Esophagus squamous epithelium (tissue), 5 donors: ENCODE results near the gene HP. TPM values are rescaled to one million over a fixed set of nuclear protein-coding genes. Genes with fewer than 3 reads are reported as not detected.
"Not testable (repeated sequence)": the region's sequence is repeated elsewhere in the genome, so short reads cannot be mapped to it uniquely, and the experiment has no call there.

Experiments
- DNase-seq: peaks from one replicate; lab custom pipeline; 2025; lab: John Stamatoyannopoulos, UW
- H3K27ac ChIP-seq, 4 donors: fragments of 200-600 bp; sonication (generic); one replicate each; pipeline ENCODE4 v1.5.1; 2016 to 2019; ENCODE audit warnings: mild to moderate bottlenecking in 1 of 4
- H3K27me3 ChIP-seq, 4 donors: fragments of 200-600 bp; sonication (generic); 1 replicate in 3 of 4; 2 replicates in 1 of 4; pipeline versions ENCODE4 v1.5.1 to v1.6.0; 2017 to 2021; ENCODE audit warnings: antibody characterized with exemption in 1 of 4
- H3K36me3 ChIP-seq, 3 donors: fragments of 200-600 bp; sonication (generic); one replicate each; pipeline ENCODE4 v1.5.1; 2016 to 2019
- H3K4me1 ChIP-seq, 3 donors: fragments of 200-600 bp; sonication (generic); one replicate each; pipeline ENCODE4 v1.5.1; 2017 to 2019
- H3K4me3 ChIP-seq, 4 donors: fragments of 200-600 bp; sonication (generic); 1 replicate in 3 of 4; 2 replicates in 1 of 4; pipeline ENCODE4 v1.5.1; 2016 to 2019; ENCODE audit warnings: mild to moderate bottlenecking in 2 of 4, moderate library complexity in 1 of 4
- H3K9me3 ChIP-seq, 3 donors: fragments of 200-600 bp; sonication (generic); one replicate each; pipeline ENCODE4 v1.5.1; 2016 to 2019
- CTCF ChIP-seq, 6 experiments: fragments of 450-650 bp in 4 of 6; fragments of 200-600 bp in 2 of 6; sonication (generic) in 2 of 6; IDR thresholded peaks; one replicate each; pipeline ENCODE4 v1.5.1; 2016 to 2019; ENCODE audit warnings: antibody characterized with exemption in 6 of 6, mild to moderate bottlenecking in 4 of 6, moderate library complexity in 4 of 6
- POLR2A ChIP-seq, 4 donors: fragments of 450-650 bp; IDR thresholded peaks; one replicate each; pipeline ENCODE4 v1.6.1; 2017; ENCODE audit warnings: antibody characterized with exemption in 4 of 4, mild to moderate bottlenecking in 4 of 4, moderate library complexity in 3 of 4
- WGBS, 2 donors: methylation state at CpG; one replicate each; pipeline ENCODE4 v1.1.5; 2018; 5-methylcytosine and 5-hydroxymethylcytosine counted together
- intact Hi-C: fragments of 100-400 bp; cut with DNase I; formaldehyde crosslinking; loops from one replicate; pipeline ENCODE4 v1.15.0; 2022
- total RNA-seq, 4 donors: library from RNA; depleted of rRNA; stranded (reverse); fragments of >200 nt; gene quantifications; one replicate each; pipeline ENCODE4 v1.1.0, GENCODE V29; 2016
- donor health status: DM: yes; HTN: yes; CAD: no.

The HP gene
- total RNA-seq, 4 donors from 2014 or later, result 1.0 to 2.9 TPM; not detected in 2

GRCh38 chr16:72050769-72051464, 3.4 kb upstream of the HP start:
- intact Hi-C loops, result no loop called here
- Histone ChIP-seq H3K27ac (no peak overlapping the region), H3K27me3 (no peaks in the 10 kb centered on the region), H3K4me1 (no peaks in the 10 kb centered on the region), H3K4me3 (no peak overlapping the region), H3K9me3 (peaks cover 0 to 6% (median 0%) of the 10 kb centered on the region in 3 donors), H3K36me3 (no peaks in the 10 kb centered on the region)
- TF ChIP-seq POLR2A (IDR thresholded peaks at IDR 0.05) (no peak), CTCF (IDR thresholded peaks at IDR 0.05) (no peak)
- WGBS, 2 donors, result 76 to 78% methylated on average over 3 to 4 of the region's 4 CpGs
- DNase-seq, result no peak

GRCh38 chr16:72051818-72052217, 2.5 kb upstream of the HP start:
- Histone ChIP-seq H3K4me3 (no peak overlapping the region), H3K27ac (no peak overlapping the region), H3K4me1 (no peaks in the 10 kb centered on the region), H3K27me3 (no peaks in the 10 kb centered on the region), H3K9me3 (peaks cover 0 to 6% (median 0%) of the 10 kb centered on the region in 3 donors), H3K36me3 (no peaks in the 10 kb centered on the region)
- intact Hi-C loops, result no loop called here
- DNase-seq, result no peak
- WGBS, 2 donors, result 56 to 69% methylated on average over 2 of the region's 2 CpGs
- TF ChIP-seq CTCF (IDR thresholded peaks at IDR 0.05), result no peak

DNA sequence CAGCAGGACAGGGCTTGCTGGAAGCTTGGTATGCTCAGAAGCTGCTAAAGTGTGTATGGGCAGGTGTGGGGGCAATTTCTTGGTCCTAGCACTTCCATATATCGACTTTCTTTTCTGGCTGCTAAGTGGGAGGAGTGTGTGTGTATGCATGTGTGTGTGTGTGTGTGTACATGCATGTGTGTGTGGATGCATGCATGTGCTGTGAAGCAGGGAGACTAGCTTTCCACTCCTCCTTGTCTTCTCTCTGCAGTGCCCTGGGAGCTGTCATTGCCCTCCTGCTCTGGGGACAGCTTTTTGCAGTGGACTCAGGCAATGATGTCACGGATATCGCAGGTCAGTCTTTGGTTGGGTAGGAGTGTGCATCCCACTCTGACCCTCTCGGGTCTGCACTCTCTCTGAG, 1.6 kb downstream of the HP start:
- intact Hi-C loops, result no loop called here
- WGBS, 2 donors, result 61 to 96% methylated on average over 2 to 3 of the region's 4 CpGs
- no peak for DNase-seq
- TF ChIP-seq CTCF (IDR thresholded peaks at IDR 0.05) (no peak), POLR2A (IDR thresholded peaks at IDR 0.05) (no peak)
- Histone ChIP-seq H3K27me3 (no peaks in the 10 kb centered on the region), H3K4me1 (no peaks in the 10 kb centered on the region), H3K4me3 (no peak overlapping the region), H3K9me3 (no peaks in the 10 kb centered on the region), H3K36me3 (no peaks in the 10 kb centered on the region), H3K27ac (no peak overlapping the region)

DNA sequence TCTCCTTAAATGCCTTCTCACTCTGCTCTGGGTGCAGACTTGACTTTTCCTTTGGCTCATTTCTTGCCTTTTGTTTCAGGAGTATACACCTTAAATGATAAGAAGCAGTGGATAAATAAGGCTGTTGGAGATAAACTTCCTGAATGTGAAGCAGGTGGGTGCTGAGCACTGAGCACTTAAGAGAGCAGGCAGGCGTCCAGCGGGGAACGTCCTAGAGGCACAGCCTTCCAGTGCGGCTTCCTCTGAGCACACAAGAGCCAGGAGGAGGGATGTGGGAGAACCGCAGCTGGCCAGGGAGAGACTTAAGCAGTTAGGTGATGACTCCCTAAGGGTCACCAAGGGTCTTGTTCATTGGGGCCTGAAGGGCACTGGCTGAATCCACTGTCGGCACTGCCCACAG, 3.0 kb downstream of the HP start:
- WGBS, 2 donors, result no CpG with 5 or more reads among the region's 6 CpGs
- H3K27ac ChIP-seq, DNase-seq, intact Hi-C loops, H3K4me3 ChIP-seq, H3K4me1 ChIP-seq, H3K27me3 ChIP-seq, H3K36me3 ChIP-seq, H3K9me3 ChIP-seq: not testable (repeated sequence)

DNA sequence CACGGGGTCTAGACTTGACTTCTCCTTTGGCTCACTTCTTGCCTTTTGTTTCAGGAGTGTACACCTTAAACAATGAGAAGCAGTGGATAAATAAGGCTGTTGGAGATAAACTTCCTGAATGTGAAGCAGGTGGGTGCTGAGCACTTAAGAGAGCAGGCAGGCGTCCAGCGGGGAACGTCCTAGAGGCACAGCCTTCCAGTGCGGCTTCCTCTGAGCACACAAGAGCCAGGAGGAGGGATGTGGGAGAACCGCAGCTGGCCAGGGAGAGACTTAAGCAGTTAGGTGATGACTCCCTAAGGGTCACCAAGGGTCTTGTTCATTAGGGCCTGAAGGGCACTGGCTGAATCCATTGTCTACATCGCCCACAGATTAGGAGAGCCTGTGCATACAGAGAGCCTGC, 4.8 kb downstream of the HP start:
- WGBS, 2 donors, result 66 to 80% methylated on average over 1 to 6 of the region's 7 CpGs
- H3K4me3 ChIP-seq, DNase-seq, H3K27me3 ChIP-seq, H3K9me3 ChIP-seq, H3K36me3 ChIP-seq, H3K27ac ChIP-seq, intact Hi-C loops, H3K4me1 ChIP-seq: not testable (repeated sequence)

DNA sequence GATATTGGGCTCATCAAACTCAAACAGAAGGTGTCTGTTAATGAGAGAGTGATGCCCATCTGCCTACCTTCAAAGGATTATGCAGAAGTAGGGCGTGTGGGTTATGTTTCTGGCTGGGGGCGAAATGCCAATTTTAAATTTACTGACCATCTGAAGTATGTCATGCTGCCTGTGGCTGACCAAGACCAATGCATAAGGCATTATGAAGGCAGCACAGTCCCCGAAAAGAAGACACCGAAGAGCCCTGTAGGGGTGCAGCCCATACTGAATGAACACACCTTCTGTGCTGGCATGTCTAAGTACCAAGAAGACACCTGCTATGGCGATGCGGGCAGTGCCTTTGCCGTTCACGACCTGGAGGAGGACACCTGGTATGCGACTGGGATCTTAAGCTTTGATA, 6.1 kb downstream of the HP start:
- DNase-seq, result no peak
- H3K27me3 ChIP-seq, result no peaks in the 10 kb centered on the region
- H3K9me3 ChIP-seq, result no peaks in the 10 kb centered on the region
- intact Hi-C loops, result no loop called here
- H3K36me3 ChIP-seq, result no peaks in the 10 kb centered on the region
- 83 to 90% methylated on average over 5 to 9 of the region's 9 CpGs for WGBS, 2 donors
- TF ChIP-seq CTCF (IDR thresholded peaks at IDR 0.05) (no peak), POLR2A (IDR thresholded peaks at IDR 0.05) (no peak)
- no peak overlapping the region for H3K27ac ChIP-seq
- H3K4me3 ChIP-seq, result no peak overlapping the region
- no peaks in the 10 kb centered on the region for H3K4me1 ChIP-seq
